ENCODE results near the gene DHCR7.

DNA sequence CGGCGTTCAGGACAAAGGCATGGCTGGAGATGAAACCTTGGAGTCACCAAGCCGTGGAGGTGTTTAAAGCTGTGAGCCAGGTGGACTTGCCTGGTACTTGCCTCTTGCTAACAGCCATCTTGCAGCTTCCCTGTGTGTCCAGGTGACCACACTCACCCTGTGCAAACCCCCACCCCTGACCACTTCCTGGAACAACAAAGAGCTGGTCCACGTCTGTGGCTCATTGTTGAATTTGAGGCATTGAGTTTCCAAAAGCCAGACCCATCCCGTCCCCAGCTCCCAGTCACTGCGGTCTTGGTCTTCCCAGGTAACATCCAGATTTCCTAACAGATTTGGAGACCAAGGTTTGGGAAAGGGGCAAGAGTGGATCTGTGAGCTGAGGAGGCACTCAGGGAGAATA lies 18.5 kb downstream of the DHCR7 start:
- TF ChIP-seq, protein P1, sequence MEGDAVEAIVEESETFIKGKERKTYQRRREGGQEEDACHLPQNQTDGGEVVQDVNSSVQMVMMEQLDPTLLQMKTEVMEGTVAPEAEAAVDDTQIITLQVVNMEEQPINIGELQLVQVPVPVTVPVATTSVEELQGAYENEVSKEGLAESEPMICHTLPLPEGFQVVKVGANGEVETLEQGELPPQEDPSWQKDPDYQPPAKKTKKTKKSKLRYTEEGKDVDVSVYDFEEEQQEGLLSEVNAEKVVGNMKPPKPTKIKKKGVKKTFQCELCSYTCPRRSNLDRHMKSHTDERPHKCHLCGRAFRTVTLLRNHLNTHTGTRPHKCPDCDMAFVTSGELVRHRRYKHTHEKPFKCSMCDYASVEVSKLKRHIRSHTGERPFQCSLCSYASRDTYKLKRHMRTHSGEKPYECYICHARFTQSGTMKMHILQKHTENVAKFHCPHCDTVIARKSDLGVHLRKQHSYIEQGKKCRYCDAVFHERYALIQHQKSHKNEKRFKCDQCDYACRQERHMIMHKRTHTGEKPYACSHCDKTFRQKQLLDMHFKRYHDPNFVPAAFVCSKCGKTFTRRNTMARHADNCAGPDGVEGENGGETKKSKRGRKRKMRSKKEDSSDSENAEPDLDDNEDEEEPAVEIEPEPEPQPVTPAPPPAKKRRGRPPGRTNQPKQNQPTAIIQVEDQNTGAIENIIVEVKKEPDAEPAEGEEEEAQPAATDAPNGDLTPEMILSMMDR (IDR thresholded peaks at IDR 0.05), result no peak
- TF ChIP-seq ZFX (IDR thresholded peaks at IDR 0.05; ENCODE audit: borderline replicate concordance), result no peak

Measured in 22Rv1 (cell line).